IPS-11a (cell line): Measurements from ENCODE around the gene SLC30A1.
"Not testable (repeated sequence)": the region's sequence is repeated elsewhere in the genome, so short reads cannot be mapped to it uniquely, and the experiment has no call there.

ENCODE experiments used
- H3K4me3 ChIP-seq: one replicate; pipeline ENCODE4 v1.5.1; 2013; ENCODE audit warnings: low read depth, low read length, control low read depth

Gene SLC30A1

GRCh38 chr1:211578640-211579439, at the start of gene SLC30A1:
Gene SLC30A1 (minus strand): TSS chr1:211579161. CDS start chr1:211578612, 549 bp downstream.
- peak within 1 kb of the TSS; percentile 69 for H3K4me3 ChIP-seq

GRCh38 chr1:211628417-211628816, 49.5 kb upstream of the SLC30A1 start:
- no peak overlapping the region for H3K4me3 ChIP-seq

DNA sequence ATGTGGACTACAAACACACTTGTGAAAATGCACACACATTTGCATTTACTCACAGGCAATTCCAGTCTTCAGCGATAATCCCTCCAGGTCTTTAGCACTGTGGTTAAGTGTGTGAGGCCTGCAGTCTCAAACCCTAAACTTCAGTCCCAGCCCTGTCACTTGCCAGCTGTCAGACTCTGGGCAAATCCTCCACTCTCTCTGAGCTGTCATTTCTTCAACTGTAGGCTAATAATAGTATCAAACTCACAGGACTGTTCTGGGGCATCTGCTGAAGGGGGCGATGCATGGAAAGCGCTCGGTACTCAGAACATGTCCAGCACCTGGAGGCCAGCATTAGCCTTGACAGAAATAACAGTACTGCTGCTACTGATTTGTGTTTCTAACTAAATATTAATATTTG, 48.3 kb upstream of the SLC30A1 start:
- H3K4me3 ChIP-seq, result no peak overlapping the region

- not testable (repeated sequence) for H3K4me3 ChIP-seq
These were observed 46.9 kb upstream of the SLC30A1 start for GRCh38 chr1:211625866-211626265.

DNA sequence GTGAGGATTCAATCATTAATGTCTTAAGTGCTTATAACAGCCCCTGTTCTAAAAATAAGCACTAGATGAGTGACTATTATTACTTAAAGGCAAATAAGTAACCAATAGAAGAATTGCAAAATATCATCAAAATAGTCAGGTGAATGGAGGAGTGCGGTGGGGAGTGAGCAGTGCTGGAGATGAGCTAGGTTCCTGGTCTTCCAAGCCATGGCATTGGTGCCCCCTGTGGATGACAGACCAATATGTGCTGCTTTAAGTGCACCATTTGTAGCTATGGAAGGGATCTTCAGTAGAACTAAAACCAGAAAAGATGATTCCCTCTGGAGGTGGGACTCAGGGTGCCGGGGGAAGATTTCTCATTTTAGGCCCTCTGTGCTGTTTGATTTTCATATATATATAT, 46.1 kb upstream of the SLC30A1 start:
- no peak overlapping the region for H3K4me3 ChIP-seq

- H3K4me3 ChIP-seq, result no peak overlapping the region
These were observed 44.6 kb upstream of the SLC30A1 start for GRCh38 chr1:211623515-211623914.

DNA sequence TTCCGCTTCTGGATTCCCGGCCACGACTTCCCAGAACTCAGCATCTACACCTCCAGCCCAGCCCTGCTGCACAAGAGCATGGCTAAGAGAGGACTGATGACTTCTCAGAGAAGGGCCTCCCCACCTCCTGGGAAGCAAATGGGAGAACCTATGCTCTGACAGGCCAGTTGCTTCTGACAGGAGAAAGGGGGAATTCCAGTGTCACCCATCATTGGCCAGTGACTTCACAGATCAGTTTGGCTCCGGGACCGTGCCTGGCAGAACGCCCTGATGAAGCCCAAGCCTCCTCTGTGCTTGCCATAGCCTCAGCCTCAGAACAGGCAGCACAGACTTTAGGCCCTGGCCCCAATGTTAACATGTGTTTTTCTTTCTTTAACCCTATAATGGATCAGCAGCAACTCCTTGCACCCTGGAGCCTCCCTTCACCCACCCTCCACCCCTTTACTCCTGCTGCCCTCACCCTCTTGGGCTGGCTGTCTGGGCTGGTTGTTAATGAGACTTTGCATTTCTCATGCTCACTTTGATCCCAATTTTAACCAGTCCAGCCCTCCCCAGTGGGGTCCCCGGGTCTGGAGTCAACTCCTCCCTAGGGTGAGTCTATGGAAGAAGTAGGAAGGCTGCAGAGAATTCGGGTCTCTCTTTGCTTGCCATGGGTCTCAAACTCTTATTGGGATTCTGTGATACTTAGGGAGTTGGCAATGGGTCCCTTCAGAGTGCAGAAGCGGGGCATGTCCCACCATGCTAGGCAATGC, 42.7 kb upstream of the SLC30A1 start:
- H3K4me3 ChIP-seq, result no peak overlapping the region

GRCh38 chr1:211620097-211620496, 41.1 kb upstream of the SLC30A1 start:
- no peak overlapping the region for H3K4me3 ChIP-seq

DNA sequence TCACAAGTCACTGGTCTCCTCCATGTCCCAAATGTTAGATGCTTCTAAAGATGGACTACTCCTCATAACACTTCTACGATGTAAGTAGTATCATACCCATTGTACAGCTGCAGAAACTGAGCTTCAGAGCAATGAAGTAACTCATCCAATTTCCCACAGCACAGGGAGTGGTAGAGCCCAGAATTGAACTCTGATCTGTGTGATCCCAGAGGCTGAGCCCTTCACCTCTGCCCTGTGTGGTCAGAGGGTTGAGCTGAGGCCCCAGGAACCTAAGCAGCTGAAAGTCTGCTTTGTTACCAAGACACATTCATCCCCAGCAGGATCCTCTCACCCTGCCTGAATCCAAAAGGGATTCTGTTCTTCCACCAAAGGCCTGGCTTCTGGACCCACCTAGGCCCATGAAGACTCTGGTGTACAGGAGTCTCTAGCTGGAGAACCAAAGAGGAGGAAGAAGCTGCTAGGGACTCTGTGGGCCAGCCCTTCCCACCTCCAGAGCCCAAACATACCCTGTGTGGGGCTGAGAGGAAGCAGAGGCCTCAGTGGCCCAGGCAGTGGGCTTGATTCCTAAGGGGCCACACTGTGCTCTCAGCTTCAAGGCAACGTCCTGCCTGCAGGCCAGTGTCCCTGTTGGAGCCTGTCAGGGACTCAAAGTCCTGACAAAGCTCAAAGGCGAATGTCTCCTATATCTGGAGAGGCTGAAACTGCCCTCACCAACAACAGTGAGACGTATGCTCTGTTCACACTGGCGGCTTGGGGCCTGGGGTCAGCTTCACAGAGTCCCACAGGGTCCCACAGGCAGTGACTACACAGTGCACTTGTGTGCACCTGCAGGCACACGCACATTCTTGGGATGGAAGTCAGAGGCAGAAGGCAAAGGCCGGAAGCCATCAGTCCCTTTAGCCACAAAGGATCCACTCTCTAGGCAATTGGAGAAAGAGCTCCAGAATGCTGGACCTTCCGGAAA, 40.4 kb upstream of the SLC30A1 start:
- H3K4me3 ChIP-seq, result no peak overlapping the region

GRCh38 chr1:211616965-211617297, 38.0 kb upstream of the SLC30A1 start:
- no peak overlapping the region for H3K4me3 ChIP-seq

- no peak overlapping the region for H3K4me3 ChIP-seq
These were observed 37.4 kb upstream of the SLC30A1 start for GRCh38 chr1:211616231-211616964.

GRCh38 chr1:211614615-211615014, 35.7 kb upstream of the SLC30A1 start:
- H3K4me3 ChIP-seq, result no peak overlapping the region

DNA sequence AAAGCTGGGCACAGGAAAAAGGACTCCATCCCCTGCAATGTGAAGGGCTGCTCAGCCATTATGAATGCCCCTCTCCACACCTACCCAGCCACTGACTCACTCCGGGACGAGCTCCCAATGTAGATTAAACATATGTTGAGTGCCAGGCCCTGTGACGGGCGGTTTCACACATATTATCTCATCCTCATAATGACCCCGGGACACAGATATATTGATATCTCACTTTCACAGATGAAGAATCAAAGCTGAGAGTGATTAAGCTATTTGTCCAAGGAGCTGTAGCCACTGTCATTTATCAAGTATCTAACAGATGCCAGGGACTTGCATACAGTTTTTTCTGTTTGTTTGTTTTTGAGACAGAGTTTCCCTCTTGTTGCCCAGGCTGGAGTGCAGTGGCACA, 35.0 kb upstream of the SLC30A1 start:
- H3K4me3 ChIP-seq, result no peak overlapping the region

DNA sequence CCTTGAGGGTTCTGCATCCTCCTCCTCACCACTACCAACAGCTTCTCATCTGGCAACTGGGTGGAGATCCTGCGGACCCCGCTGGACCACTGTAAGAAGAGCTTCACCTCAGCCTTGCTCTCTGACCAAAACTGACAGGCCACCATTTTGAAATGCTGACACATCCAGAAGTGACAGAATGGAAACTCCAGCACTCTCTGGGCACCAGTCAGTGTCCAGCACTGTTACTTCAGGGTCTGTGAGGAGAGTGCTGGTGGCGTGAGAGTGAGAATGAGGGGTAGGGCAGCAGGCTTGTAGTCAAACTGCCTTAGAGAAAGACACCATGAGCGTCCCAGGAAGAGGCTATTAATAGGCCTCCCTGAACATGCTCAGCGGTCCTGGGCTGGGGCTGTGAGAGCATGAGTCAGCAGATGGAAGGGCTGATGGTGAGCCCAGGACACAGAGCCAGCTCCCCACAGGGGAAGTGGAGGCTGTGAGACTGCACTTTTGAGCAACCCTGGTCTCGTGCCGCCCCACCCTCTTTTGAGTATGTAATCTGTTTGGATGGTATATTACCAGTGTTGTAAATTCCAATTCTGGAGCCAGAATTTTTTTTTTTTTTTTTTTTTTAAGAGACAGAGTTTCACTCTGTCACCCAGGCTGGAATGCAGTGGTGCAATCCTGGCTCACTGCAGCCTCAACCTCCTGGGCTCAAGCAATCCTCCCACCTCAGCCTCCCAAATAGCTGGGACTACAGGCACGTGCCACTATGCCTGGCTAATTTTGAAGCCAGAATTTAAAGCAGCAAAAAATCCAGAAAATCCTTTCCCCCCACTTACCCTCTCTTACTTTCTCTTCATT, 34.4 kb upstream of the SLC30A1 start:
- H3K4me3 ChIP-seq, result no peak overlapping the region

- H3K4me3 ChIP-seq, result no peak overlapping the region
These were observed 33.8 kb upstream of the SLC30A1 start for GRCh38 chr1:211612786-211613107.

DNA sequence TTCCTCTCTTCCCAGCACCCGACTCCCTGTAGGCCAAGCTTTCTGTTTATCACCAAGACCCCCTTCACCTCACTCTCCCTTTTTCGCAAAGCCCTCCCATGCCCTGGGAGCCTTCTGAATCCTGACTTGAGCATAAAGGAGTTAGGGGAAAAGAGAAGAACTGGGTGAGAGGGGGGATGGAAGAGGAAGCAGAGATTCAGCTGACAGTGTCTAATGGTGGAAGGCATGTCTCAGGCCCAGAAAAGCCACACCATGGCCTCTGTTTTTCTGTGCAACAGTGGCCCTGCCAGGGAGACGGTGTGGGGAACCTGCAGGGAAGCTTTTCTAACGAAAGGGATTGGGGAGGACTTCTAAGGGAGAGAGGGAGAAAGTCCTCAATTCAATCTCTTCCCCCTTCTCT, 32.9 kb upstream of the SLC30A1 start:
- no peak overlapping the region for H3K4me3 ChIP-seq

DNA sequence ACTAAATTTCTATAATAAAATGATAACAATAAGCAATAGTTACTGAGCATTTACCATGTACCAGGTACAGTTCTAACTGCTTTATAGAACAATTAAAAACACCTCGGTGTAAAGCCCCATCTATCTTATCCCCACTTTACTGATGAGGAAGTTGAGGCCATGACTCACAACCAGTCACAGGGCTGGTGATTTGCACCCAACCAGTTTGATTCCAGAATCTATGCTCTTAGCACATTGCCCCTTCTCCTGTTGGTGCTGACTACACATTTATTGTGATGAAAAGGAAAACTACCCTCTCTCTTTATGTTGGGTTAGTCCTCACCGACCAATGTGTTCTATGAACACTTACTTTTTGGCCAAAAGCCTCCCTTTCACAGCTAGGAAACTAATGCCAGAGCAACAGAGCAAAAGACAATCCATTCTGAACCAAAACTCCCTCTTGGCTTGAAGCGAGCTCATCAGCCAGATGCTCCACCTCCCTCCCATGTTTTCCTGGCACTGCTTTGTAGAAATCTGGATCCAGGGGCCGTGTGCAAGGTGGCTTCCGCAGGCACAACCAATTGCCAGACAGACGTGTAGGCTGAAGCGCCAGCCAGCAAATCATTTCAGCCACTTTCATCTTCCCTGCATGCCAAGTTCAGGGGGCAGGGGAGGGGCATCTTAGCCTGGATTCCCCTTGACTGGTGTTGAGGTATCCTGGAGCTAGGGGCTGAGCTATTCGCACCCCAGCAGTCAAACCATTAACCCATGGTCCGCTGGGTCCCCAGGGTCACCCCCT, 32.0 kb upstream of the SLC30A1 start:
- no peak overlapping the region for H3K4me3 ChIP-seq

DNA sequence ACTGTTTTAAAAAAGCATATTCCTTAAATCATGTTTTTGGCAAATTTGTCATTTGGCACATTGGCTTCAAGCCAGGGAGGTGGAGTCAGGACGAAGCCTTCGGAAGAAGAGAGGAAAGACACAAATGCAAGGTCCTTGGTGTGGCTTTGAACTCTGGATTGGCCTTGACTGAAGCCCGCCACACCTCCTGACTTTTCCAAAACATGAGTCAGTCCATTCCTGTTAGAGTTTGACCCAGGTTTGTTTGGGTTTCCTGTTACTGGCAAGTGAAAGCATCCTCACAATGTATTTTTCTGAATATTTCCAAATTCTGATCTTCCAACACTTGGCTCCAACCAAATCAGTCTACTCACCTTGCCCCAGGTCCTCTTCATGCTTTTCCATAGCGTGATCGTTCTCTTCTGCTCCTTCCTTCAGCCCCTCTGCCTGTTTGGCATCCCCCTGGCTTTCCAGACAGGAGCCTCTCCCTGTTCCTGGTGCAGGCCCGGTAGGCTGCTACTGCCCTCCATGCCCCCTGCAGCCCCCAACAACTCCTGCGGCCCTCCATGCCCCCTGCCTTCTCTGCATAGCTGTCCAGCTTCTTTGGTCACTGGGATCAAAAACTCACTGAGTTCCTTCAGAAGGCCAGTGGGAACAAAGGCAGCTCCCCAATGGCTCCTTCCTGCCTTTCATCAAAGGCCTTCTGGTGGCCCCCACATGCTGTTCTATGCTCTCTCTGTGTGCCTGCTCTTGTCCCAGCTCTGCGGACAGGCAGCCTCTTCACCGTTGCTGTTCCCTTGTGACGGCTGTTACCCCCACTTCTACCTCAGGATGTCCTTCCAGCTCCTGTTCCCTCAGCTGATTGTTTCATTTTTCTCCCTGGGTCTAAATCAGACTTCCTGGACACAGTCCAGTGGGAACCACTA, 30.4 kb upstream of the SLC30A1 start:
- no peak overlapping the region for H3K4me3 ChIP-seq
